ENCODE data around the gene TPMT.

DNA sequence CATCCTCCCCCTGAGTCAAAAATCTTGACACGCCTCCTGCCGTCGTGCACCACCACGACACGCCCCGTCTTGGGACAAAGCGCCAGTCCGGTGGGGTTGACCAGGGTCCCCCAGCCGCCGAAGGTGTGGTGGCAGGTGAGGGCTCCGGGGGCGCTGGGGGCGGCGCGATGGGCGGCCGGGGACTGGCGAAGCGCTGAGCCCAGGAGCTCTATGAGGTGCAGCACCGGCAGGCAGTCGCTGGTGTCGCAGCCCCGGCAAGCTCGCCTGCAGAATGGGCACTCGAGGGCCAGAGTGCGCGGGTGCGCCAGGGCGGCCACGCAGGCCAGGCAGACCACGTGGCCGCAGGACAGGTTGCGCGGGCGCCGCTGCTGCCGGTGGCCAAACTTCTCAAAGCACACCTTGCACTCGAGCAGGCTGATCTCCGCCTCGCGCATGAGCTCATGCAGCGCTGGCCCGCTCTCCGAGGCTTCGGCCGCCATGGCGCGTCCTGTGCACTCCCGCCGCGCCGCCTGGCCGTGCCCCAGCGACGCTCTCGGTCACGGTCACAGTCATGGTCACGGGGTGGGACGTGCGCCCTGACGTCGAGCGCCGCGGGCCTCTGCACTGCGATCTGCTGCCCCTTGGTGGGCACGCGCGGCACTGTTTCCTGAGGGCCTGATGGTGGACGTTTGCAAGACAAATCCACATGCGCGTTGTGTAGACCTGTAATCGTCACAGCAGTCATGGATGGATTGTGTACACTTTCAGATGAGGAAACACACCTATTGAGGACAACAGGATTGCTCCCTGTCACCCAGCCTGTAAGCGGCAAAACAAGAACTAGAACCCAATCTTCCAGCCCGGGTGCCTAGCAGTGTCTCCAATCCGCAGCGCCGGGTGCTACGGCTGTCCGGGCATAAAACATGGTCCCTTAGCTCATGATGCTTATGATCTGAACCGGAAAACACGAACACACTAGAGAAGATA lies 32.5 kb downstream of the TPMT start, which contains the start of gene NHLRC1:
- TF ChIP-seq, protein P1, sequence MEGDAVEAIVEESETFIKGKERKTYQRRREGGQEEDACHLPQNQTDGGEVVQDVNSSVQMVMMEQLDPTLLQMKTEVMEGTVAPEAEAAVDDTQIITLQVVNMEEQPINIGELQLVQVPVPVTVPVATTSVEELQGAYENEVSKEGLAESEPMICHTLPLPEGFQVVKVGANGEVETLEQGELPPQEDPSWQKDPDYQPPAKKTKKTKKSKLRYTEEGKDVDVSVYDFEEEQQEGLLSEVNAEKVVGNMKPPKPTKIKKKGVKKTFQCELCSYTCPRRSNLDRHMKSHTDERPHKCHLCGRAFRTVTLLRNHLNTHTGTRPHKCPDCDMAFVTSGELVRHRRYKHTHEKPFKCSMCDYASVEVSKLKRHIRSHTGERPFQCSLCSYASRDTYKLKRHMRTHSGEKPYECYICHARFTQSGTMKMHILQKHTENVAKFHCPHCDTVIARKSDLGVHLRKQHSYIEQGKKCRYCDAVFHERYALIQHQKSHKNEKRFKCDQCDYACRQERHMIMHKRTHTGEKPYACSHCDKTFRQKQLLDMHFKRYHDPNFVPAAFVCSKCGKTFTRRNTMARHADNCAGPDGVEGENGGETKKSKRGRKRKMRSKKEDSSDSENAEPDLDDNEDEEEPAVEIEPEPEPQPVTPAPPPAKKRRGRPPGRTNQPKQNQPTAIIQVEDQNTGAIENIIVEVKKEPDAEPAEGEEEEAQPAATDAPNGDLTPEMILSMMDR (IDR thresholded peaks at IDR 0.05; ENCODE audit: low read length) = no peak
- TF ChIP-seq EZH2 (optimal IDR thresholded peaks at IDR 0.05; ENCODE audit: low read depth, low read length) (no peak), EZH2phosphoT487 (IDR thresholded peaks at IDR 0.05; ENCODE audit: low read length) (no peak)
